HCT116 (cell line): ENCODE measurements around the gene CCDC157. TPM values are rescaled to one million over a fixed set of nuclear protein-coding genes. Genes with fewer than 3 reads are reported as not detected.

Experiments used
- ATAC-seq: fragments of 200-7000 bp; cut with Tn5 transposase; 2 replicates; pipeline ENCODE4 v1.9.1; 2020; ENCODE audit warnings: mild to moderate bottlenecking, moderate library complexity
- BruUV-seq: library from RNA; stranded (reverse); fragments of 400-500 nt; replicated peaks from 2 replicates; lab custom pipeline; 2021; lab: Mats Ljungman, UMichigan
- CTCF ChIA-PET: fragments of 300-600 bp; sonication (Branson Sonifier 250); formaldehyde crosslinking; loops from one replicate; lab custom pipeline; 2021; ENCODE audit warnings: antibody characterized with exemption; lab: Charles Lee
- POLR2A ChIA-PET: fragments of 300-600, 350-600 bp; sonication (Branson Sonifier 250); formaldehyde crosslinking; loops from one replicate; lab custom pipeline; 2021; ENCODE audit warnings: antibody characterized with exemption; lab: Charles Lee
- RAD21 ChIA-PET, 2 experiments: fragments of 300-600 bp; sonication (Branson Sonifier 250); formaldehyde crosslinking; loops; one replicate each; lab custom pipeline; 2023; ENCODE audit warnings: low total read pairs in 2 of 2; ENCODE audit not compliant: uncharacterized antibody in 2 of 2, unreplicated experiment in 2 of 2, low non-redundant PET in 1 of 2; lab: Charles Lee
- DNase-seq: peaks from one replicate; pipeline ENCODE4 v3.0.0-alpha.2; 2010; ENCODE audit warnings: low read depth, low spot score
- H2AFZ ChIP-seq: fragments of 200-600 bp; shearing (Covaris generic), sonication (generic); 2 replicates; pipeline ENCODE4 v1.6.1; 2017; ENCODE audit warnings: low read depth, mixed run types, mixed read lengths, antibody characterized with exemption, low read length; ENCODE audit not compliant: poor library complexity, severe bottlenecking
- H3K27ac ChIP-seq: 2 replicates; pipeline ENCODE4 v1.5.1; 2012; ENCODE audit warnings: low read depth, low read length
- H3K27me3 ChIP-seq: fragments of 200-600 bp; sonication (generic); 2 replicates; pipeline ENCODE4 v1.6.1; 2016; ENCODE audit warnings: mixed run types, low read length, mixed read lengths; ENCODE audit not compliant: insufficient read depth
- H3K36me3 ChIP-seq, 2 experiments: fragments of 200-500 bp in 1 of 2; fragments of 200-600 bp in 1 of 2; sonication (Bioruptor generic) in 1 of 2; sonication (generic) in 1 of 2; 2 replicates each; pipeline versions ENCODE4 v1.5.1 to v1.6.1; 2014 to 2016; ENCODE audit warnings: low read length in 2 of 2, inconsistent platforms in 1 of 2, mixed read lengths in 1 of 2, mixed run types in 1 of 2; ENCODE audit not compliant: insufficient read depth in 2 of 2, control insufficient read depth in 1 of 2
- H3K4me1 ChIP-seq, 2 experiments: fragments of 200-600 bp in 1 of 2; sonication (generic) in 1 of 2; 2 replicates each; pipeline versions ENCODE4 v1.5.1 to v1.6.1; 2012 to 2017; ENCODE audit warnings: low read length in 2 of 2, inconsistent platforms in 1 of 2, mild to moderate bottlenecking in 1 of 2, mixed read lengths in 1 of 2, mixed run types in 1 of 2, moderate library complexity in 1 of 2; ENCODE audit not compliant: insufficient read depth in 2 of 2, control insufficient read depth in 1 of 2
- H3K4me2 ChIP-seq: fragments of 200-600 bp; sonication (generic); 2 replicates; pipeline ENCODE4 v1.6.1; 2017; ENCODE audit warnings: mixed run types, low read length, mixed read lengths
- H3K4me3 ChIP-seq, 2 experiments: fragments of 200-600 bp in 1 of 2; sonication (generic) in 1 of 2; replicated peaks in 1 of 2; 2 replicates each; pipeline ENCODE4 v1.5.1; 2011 to 2016; ENCODE audit warnings: low read length in 2 of 2, control low read depth in 1 of 2, low read depth in 1 of 2, mild to moderate bottlenecking in 1 of 2, mixed read lengths in 1 of 2, mixed run types in 1 of 2
- H3K79me2 ChIP-seq: fragments of 200-600 bp; sonication (generic); 2 replicates; pipeline ENCODE4 v1.6.1; 2017; ENCODE audit warnings: mild to moderate bottlenecking, mixed run types, low read length, moderate library complexity, mixed read lengths; ENCODE audit not compliant: insufficient read depth
- H3K9ac ChIP-seq: fragments of 200-600 bp; sonication (generic); 2 replicates; pipeline ENCODE4 v1.6.1; 2016; ENCODE audit warnings: low read length, mixed read lengths
- H3K9me2 ChIP-seq: fragments of 200-600 bp; sonication (generic), shearing (Covaris generic); 2 replicates; pipeline ENCODE4 v1.6.1; 2017; ENCODE audit warnings: mixed run types, mild to moderate bottlenecking, moderate library complexity; ENCODE audit not compliant: insufficient read depth
- H3K9me3 ChIP-seq, 2 experiments: fragments of 200-500 bp in 1 of 2; fragments of 200-600 bp in 1 of 2; sonication (Bioruptor generic) in 1 of 2; sonication (generic) in 1 of 2; 2 replicates each; pipeline ENCODE4 v1.6.1; 2014 to 2017; ENCODE audit warnings: low read length in 2 of 2, mixed read lengths in 2 of 2, inconsistent platforms in 1 of 2, low read depth in 1 of 2, mild to moderate bottlenecking in 1 of 2, mixed run types in 1 of 2, moderate library complexity in 1 of 2; ENCODE audit not compliant: control insufficient read depth in 1 of 2, insufficient read depth in 1 of 2
- H4K20me1 ChIP-seq: fragments of 200-600 bp; sonication (generic), shearing (Covaris generic); 2 replicates; pipeline ENCODE4 v1.6.1; 2017; ENCODE audit warnings: mixed run types, mild to moderate bottlenecking, moderate library complexity; ENCODE audit not compliant: insufficient read depth
- CBX3 ChIP-seq: IDR thresholded peaks from 2 replicates; pipeline ENCODE4 v1.6.1; 2012; ENCODE audit warnings: low read depth
- EGR1 ChIP-seq: IDR thresholded peaks from 2 replicates; pipeline ENCODE4 v1.6.1; 2012; ENCODE audit warnings: low read depth
- ELF1 ChIP-seq: IDR thresholded peaks from 2 replicates; pipeline ENCODE4 v1.6.1; 2012; ENCODE audit warnings: low read depth, borderline replicate concordance
- EZH2phosphoT487 ChIP-seq: fragments of 200-600 bp; IDR thresholded peaks from 2 replicates; pipeline ENCODE4 v1.6.1; 2018; ENCODE audit warnings: antibody characterized with exemption, borderline replicate concordance
- FOSL1 ChIP-seq: IDR thresholded peaks from 2 replicates; pipeline ENCODE4 v1.6.1; 2012; ENCODE audit warnings: low read depth
- JUND ChIP-seq: IDR thresholded peaks from 2 replicates; pipeline ENCODE4 v1.6.1; 2012
- POLR2A ChIP-seq: IDR thresholded peaks from 2 replicates; pipeline ENCODE4 v1.7.0; 2011; ENCODE audit warnings: borderline replicate concordance; ENCODE audit not compliant: insufficient read depth, insufficient read length; ENCODE audit errors: extremely low read depth
- POLR2AphosphoS5 ChIP-seq: IDR thresholded peaks from 2 replicates; pipeline ENCODE4 v1.6.1; 2011; ENCODE audit warnings: mild to moderate bottlenecking, low read depth, low read length, moderate library complexity
- RAD21 ChIP-seq: IDR thresholded peaks from 2 replicates; pipeline ENCODE4 v1.6.1; 2012; ENCODE audit warnings: low read depth, mild to moderate bottlenecking
- SIN3A ChIP-seq: IDR thresholded peaks from 2 replicates; pipeline ENCODE4 v1.6.1; 2012; ENCODE audit warnings: low read depth
- SRF ChIP-seq: IDR thresholded peaks from 2 replicates; pipeline ENCODE4 v1.6.1; 2012; ENCODE audit warnings: low read depth
- TCF7L2 ChIP-seq: IDR thresholded peaks from 2 replicates; pipeline ENCODE4 v1.7.0; 2011; ENCODE audit warnings: borderline replicate concordance, inconsistent platforms; ENCODE audit not compliant: insufficient read depth, insufficient read length; ENCODE audit errors: extremely low read depth
- YY1 ChIP-seq: IDR thresholded peaks from 2 replicates; pipeline ENCODE4 v1.6.1; 2011; ENCODE audit warnings: low read length, low read depth, moderate library complexity, mild to moderate bottlenecking; ENCODE audit not compliant: insufficient replicate concordance; ENCODE audit errors: extremely low read depth
- ZNF274 ChIP-seq: fragments of 200-500 bp; sonication (Bioruptor generic); IDR thresholded peaks from 2 replicates; pipeline ENCODE4 v1.6.1; 2014; ENCODE audit warnings: mild to moderate bottlenecking, low read depth, low read length, inconsistent platforms
- intact Hi-C: fragments of 100-400 bp; cut with micrococcal nuclease; formaldehyde crosslinking; loops from 2 replicates; pipeline ENCODE4 v1.10.0; 2022
- total RNA-seq: library from RNA; stranded (reverse); gene quantifications from one replicate; pipeline ENCODE4 v1.2.1, GENCODE V29; 2021; ENCODE audit not compliant: unreplicated experiment
- TF ChIP-seq, protein P1 (sequence below): IDR thresholded peaks from 2 replicates; pipeline ENCODE4 v1.6.1; 2012
- TF ChIP-seq, protein P2 (sequence below): IDR thresholded peaks from 2 replicates; pipeline ENCODE4 v1.6.1; 2011; ENCODE audit warnings: mild to moderate bottlenecking, low read length, moderate library complexity; ENCODE audit not compliant: insufficient replicate concordance; ENCODE audit errors: extremely low read depth
- TF ChIP-seq, protein P3 (sequence below), 3 experiments: fragments of 200-600 bp in 1 of 3; sonication (generic) in 1 of 3; IDR thresholded peaks in 2 of 3; conservative IDR thresholded peaks in 1 of 3; 2 replicates each; pipeline ENCODE4 v1.5.1; 2012 to 2017; ENCODE audit warnings: low read depth in 2 of 3, low read length in 2 of 3, antibody characterized with exemption in 1 of 3, borderline replicate concordance in 1 of 3, control low read depth in 1 of 3, mild to moderate bottlenecking in 1 of 3, mixed read lengths in 1 of 3, mixed run types in 1 of 3, moderate library complexity in 1 of 3; ENCODE audit not compliant: insufficient read depth in 1 of 3
- TF ChIP-seq, protein P4 (sequence below): IDR thresholded peaks from 2 replicates; pipeline ENCODE4 v1.6.1; 2012; ENCODE audit warnings: low read depth
- TF ChIP-seq, protein P5 (sequence below): IDR thresholded peaks from 2 replicates; pipeline ENCODE4 v1.6.1; 2012

CCDC157 gene
- total RNA-seq, 1 experiment from 2014 or later: 2.1 TPM

DNA sequence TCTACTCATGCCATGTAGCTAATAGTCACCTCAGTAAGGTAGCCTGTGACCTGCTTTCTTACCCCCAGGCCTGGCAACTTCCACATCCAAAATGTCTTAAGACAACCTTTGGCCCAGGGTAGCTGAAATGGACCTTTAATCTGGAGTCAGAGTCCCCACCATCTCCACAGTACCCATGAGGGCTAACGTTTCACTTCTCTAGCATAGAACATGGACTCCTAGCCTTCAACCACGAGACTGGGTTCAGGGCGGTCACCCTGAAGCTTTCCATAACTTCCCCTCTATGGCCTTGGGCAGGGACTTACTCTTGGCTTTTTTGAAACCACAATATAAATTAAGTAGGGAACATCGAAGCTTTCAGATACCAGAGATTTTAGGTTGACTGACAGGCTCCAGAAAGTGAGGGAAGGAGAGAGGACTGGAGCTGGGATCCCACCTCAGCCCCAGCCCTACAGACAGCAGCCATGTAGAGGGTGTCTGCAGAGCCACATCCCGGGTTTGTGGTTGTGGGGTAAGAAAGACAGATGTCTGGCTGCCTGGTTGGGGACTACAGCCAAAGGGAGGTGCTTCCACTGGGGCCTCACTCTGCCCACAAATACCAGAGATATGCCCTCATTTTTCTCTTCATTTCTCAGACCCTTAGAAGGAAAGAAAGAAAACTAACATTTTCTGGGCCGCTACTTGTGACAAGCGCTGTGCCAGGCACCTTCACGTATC is 32.6 kb upstream of the CCDC157 start:
- no peak overlapping the region for H3K4me2 ChIP-seq
- TSS peak; percentile 24 for BruUV-seq
- no peaks in the 10 kb centered on the region for H3K9me2 ChIP-seq
- no peak overlapping the region for H2AFZ ChIP-seq
- DNase-seq: no peak
- peaks cover 4% of the 10 kb centered on the region; the same call in 1 of the 2 replicates for H3K79me2 ChIP-seq
- no peaks in the 10 kb centered on the region for H3K36me3 ChIP-seq
- intact Hi-C loops: no loop called here
- H4K20me1 ChIP-seq: no peaks in the 10 kb centered on the region
- H3K4me3 ChIP-seq: no peak overlapping the region
- peaks cover 26 to 39% of the 10 kb centered on the region in 2 experiments for H3K4me1 ChIP-seq
- ATAC-seq: no peak
- H3K27ac ChIP-seq: no peak overlapping the region
- no peak overlapping the region for H3K9ac ChIP-seq
- ChIA-PET POLR2A (interaction anchor here (1.5 kb wide), 1 partner anchor 36 kb away, joined by 6 read pairs; the partner anchor contains the start of gene CASTOR1), RAD21 (no interaction called here), CTCF (interaction anchor here (6.4 kb wide), 1 partner anchor 35 kb away, joined by 81 read pairs; the partner anchor contains the start of gene CASTOR1)
- no peaks in the 10 kb centered on the region for H3K27me3 ChIP-seq
- H3K9me3 ChIP-seq: no peaks in the 10 kb centered on the region
- TF ChIP-seq ZNF274 (no peak), TCF7L2 (no peak), CBX3 (no peak), EZH2phosphoT487 (no peak), ELF1 (no peak), POLR2A (no peak), EGR1 (no peak), RAD21 (no peak), JUND (no peak), POLR2AphosphoS5 (no peak), SRF (no peak), YY1 (no peak), FOSL1 (no peak), SIN3A (no peak)
- TF ChIP-seq, protein P1, sequence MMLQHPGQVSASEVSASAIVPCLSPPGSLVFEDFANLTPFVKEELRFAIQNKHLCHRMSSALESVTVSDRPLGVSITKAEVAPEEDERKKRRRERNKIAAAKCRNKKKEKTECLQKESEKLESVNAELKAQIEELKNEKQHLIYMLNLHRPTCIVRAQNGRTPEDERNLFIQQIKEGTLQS: no peak
- TF ChIP-seq, protein P2, sequence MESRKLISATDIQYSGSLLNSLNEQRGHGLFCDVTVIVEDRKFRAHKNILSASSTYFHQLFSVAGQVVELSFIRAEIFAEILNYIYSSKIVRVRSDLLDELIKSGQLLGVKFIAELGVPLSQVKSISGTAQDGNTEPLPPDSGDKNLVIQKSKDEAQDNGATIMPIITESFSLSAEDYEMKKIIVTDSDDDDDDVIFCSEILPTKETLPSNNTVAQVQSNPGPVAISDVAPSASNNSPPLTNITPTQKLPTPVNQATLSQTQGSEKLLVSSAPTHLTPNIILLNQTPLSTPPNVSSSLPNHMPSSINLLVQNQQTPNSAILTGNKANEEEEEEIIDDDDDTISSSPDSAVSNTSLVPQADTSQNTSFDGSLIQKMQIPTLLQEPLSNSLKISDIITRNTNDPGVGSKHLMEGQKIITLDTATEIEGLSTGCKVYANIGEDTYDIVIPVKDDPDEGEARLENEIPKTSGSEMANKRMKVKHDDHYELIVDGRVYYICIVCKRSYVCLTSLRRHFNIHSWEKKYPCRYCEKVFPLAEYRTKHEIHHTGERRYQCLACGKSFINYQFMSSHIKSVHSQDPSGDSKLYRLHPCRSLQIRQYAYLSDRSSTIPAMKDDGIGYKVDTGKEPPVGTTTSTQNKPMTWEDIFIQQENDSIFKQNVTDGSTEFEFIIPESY: no peak
- TF ChIP-seq, protein P3, sequence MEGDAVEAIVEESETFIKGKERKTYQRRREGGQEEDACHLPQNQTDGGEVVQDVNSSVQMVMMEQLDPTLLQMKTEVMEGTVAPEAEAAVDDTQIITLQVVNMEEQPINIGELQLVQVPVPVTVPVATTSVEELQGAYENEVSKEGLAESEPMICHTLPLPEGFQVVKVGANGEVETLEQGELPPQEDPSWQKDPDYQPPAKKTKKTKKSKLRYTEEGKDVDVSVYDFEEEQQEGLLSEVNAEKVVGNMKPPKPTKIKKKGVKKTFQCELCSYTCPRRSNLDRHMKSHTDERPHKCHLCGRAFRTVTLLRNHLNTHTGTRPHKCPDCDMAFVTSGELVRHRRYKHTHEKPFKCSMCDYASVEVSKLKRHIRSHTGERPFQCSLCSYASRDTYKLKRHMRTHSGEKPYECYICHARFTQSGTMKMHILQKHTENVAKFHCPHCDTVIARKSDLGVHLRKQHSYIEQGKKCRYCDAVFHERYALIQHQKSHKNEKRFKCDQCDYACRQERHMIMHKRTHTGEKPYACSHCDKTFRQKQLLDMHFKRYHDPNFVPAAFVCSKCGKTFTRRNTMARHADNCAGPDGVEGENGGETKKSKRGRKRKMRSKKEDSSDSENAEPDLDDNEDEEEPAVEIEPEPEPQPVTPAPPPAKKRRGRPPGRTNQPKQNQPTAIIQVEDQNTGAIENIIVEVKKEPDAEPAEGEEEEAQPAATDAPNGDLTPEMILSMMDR (IDR thresholded peaks at IDR 0.05 in 2 of 3, conservative IDR thresholded peaks at IDR 0.05 in 1 of 3; ENCODE audit: borderline replicate concordance in 1 of 3, insufficient read depth in 1 of 3, low read depth in 2 of 3, low read length in 2 of 3): no peak
- TF ChIP-seq, protein P4, sequence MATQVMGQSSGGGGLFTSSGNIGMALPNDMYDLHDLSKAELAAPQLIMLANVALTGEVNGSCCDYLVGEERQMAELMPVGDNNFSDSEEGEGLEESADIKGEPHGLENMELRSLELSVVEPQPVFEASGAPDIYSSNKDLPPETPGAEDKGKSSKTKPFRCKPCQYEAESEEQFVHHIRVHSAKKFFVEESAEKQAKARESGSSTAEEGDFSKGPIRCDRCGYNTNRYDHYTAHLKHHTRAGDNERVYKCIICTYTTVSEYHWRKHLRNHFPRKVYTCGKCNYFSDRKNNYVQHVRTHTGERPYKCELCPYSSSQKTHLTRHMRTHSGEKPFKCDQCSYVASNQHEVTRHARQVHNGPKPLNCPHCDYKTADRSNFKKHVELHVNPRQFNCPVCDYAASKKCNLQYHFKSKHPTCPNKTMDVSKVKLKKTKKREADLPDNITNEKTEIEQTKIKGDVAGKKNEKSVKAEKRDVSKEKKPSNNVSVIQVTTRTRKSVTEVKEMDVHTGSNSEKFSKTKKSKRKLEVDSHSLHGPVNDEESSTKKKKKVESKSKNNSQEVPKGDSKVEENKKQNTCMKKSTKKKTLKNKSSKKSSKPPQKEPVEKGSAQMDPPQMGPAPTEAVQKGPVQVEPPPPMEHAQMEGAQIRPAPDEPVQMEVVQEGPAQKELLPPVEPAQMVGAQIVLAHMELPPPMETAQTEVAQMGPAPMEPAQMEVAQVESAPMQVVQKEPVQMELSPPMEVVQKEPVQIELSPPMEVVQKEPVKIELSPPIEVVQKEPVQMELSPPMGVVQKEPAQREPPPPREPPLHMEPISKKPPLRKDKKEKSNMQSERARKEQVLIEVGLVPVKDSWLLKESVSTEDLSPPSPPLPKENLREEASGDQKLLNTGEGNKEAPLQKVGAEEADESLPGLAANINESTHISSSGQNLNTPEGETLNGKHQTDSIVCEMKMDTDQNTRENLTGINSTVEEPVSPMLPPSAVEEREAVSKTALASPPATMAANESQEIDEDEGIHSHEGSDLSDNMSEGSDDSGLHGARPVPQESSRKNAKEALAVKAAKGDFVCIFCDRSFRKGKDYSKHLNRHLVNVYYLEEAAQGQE: no peak
- TF ChIP-seq, protein P5, sequence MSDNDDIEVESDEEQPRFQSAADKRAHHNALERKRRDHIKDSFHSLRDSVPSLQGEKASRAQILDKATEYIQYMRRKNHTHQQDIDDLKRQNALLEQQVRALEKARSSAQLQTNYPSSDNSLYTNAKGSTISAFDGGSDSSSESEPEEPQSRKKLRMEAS: no peak
